ENCODE measurements around the gene SPTB.

SPTB gene

DNA sequence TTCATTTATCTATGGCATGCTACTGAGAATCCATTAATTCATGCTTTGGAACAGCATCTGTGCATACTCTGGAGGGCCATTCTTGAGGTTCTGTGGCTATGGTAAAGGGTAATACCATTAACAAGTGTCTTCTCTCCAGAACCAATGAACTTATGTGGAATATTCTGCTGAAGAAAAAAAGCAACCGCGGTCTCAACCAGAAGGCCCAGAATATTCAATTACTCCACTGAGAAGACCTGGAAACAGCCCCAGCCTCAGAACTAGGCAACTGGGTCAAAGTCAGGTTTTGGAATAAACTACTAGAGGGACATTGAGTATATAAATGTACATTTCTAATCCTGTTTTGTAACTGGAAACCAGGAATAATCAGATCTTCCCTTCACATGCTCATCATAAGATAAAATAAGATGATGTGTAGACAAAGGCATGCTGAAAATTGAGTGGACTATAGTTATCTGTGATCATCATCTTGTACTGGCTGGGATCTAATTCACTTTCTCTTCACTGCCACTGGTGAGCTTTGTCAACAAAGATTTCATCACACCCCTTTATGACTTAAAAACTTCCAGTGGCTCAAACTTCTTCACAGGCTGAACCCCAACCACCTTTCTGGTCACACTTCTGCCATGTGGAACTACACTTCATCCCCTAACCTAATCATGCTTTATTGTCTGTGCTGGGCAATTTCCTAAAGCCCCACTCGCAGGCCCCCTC, 6.0 kb downstream of the SPTB start:
- TF ChIP-seq, protein P1, sequence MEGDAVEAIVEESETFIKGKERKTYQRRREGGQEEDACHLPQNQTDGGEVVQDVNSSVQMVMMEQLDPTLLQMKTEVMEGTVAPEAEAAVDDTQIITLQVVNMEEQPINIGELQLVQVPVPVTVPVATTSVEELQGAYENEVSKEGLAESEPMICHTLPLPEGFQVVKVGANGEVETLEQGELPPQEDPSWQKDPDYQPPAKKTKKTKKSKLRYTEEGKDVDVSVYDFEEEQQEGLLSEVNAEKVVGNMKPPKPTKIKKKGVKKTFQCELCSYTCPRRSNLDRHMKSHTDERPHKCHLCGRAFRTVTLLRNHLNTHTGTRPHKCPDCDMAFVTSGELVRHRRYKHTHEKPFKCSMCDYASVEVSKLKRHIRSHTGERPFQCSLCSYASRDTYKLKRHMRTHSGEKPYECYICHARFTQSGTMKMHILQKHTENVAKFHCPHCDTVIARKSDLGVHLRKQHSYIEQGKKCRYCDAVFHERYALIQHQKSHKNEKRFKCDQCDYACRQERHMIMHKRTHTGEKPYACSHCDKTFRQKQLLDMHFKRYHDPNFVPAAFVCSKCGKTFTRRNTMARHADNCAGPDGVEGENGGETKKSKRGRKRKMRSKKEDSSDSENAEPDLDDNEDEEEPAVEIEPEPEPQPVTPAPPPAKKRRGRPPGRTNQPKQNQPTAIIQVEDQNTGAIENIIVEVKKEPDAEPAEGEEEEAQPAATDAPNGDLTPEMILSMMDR (IDR thresholded peaks at IDR 0.05; ENCODE audit: low read depth, low read length, missing control alignments): no peak
- no peak overlapping the region for H3K4me3 ChIP-seq (ENCODE audit: low read depth, low read length)
- no peak for DNase-seq (ENCODE audit: low read depth)

DNA sequence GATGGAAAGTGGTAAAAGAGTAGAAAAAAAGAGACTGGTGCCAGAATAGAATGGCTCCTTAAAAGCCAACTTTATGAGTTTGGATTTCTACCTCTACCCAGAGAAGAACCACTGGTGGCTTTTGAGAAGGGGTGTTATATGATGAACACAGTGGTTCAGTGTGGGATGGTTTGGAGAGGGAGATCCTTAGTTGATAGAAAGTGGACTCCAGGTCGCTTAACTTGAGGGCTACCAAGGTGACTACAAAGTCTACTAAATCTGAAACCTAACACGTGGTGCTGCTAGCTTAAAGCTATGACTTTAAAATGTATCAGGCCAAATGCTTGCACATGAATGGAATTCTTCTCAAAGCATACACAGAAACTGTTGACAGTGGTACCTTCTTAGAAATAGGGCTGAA, 8.4 kb downstream of the SPTB start:
- TF ChIP-seq, protein P1 (IDR thresholded peaks at IDR 0.05; ENCODE audit: low read depth, low read length, missing control alignments): no peak
- H3K4me3 ChIP-seq (ENCODE audit: low read depth, low read length): no peak overlapping the region
- no peak for DNase-seq (ENCODE audit: low read depth)

DNA sequence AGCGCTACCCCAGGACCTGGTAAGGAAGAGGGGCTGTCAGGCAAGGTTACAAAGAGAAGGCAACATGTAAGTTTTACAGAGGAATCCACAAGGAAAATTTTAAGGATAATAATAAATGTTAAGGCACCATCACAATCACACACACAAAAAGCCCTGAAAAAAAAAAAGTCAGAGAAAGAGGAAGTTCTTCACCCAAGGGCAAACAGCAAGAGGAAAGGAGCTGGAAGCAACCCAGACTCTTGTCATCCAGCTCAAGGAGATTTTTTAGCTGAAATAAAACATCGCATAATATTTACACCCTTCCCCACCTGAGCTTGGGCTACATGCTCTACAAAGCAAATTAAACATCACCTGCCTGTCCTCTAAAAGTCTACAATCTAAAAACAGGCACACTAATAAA, 9.5 kb downstream of the SPTB start:
- no peak for DNase-seq (ENCODE audit: low read depth)
- H3K4me3 ChIP-seq (ENCODE audit: low read depth, low read length): no peak overlapping the region
- TF ChIP-seq, protein P1 (IDR thresholded peaks at IDR 0.05; ENCODE audit: low read depth, low read length, missing control alignments): no peak

DNA sequence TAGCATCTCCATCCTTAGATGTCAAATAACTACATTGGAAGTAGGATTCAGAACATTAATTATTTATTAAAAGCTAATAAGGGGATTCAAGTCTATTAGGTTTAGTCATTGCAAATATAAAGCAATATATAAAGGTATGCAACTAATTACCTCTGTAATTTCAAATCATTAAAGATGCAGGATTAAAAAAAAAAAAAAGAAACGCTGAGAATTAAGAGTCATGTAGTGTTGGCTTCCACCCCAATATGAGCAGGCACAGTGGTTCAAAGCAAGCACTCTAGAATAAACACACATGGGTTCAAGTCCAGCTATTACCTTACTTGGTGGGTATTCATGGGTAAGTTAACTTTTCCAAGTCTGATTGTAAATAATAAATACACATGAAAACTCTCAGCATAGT, 10.9 kb downstream of the SPTB start:
- TF ChIP-seq, protein P1 (IDR thresholded peaks at IDR 0.05; ENCODE audit: low read depth, low read length, missing control alignments): no peak
- H3K4me3 ChIP-seq (ENCODE audit: low read depth, low read length): no peak overlapping the region
- DNase-seq (ENCODE audit: low read depth): no peak

DNA sequence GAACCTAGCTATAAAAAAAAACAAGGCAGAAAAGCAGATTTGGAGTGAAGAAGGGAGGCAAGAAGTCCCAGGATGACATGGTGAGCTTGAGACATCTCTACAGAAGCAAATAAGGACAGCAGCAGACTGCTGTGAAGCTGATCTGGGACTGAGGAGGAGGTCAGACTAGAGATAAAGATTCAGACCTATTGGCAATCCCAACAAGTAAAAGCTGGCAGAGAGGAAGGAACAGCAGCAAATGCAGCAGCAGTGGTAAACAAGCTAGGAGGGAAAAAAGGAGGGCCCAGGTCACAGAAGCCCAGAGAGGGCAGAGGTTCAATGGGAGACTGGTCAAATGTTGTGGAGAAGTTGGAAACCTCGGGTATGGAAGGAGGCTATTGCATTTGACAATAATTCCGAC, 11.3 kb downstream of the SPTB start:
- no peak for DNase-seq (ENCODE audit: low read depth)
- TF ChIP-seq, protein P1 (IDR thresholded peaks at IDR 0.05; ENCODE audit: low read depth, low read length, missing control alignments): no peak
- no peak overlapping the region for H3K4me3 ChIP-seq (ENCODE audit: low read depth, low read length)

DNA sequence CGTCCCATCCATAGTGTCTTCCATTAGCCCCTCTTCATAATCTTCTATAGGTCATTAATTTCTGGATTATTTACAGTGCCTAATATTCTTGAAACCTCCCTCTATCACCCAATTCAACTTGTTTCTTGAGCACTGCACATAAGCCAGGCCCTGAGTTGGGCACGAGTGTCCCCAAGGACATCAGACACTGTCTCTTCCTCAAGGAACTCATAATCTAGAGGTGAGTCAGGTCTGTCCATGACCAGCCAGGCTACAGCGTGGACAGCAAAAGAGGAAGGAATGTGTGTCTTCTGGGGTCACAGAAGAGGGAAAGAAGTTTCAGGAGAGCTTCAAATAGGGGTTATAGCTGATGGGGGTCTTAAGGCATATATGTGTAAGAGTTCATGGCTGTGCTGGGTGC, 12.5 kb downstream of the SPTB start:
- no peak for DNase-seq (ENCODE audit: low read depth)
- TF ChIP-seq, protein P1 (IDR thresholded peaks at IDR 0.05; ENCODE audit: low read depth, low read length, missing control alignments): no peak
- H3K4me3 ChIP-seq (ENCODE audit: low read depth, low read length): no peak overlapping the region

DNA sequence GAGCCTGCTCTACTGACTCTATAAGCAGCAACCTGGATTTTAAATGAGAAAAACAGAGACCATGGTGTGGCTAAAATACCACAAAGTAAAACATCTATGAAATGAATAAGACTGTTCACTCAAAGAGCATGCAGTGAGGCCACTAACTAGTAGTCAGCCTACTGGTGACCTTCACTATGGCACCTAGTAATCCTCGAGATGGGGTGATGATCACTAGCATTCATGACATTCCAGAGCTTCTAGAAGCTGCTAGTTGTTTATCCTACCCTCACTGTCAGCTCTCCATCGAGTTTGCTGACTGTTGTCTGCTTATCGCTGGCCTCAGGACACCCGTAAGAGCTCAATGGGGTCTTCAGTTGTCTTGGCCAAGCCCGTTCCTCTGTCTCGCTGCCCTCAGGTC, 13.7 kb downstream of the SPTB start:
- DNase-seq (ENCODE audit: low read depth): no peak
- no peak overlapping the region for H3K4me3 ChIP-seq (ENCODE audit: low read depth, low read length)
- TF ChIP-seq, protein P1 (IDR thresholded peaks at IDR 0.05; ENCODE audit: low read depth, low read length, missing control alignments): no peak
